DMS114 treated with DMSO at 0.1 percent for 48 hours (cell line): Measurements from ENCODE around the gene AEN.

Experiments
- DNase-seq: peaks from one replicate; lab custom pipeline; 2025; ENCODE audit not compliant: unreplicated experiment; lab: John Stamatoyannopoulos, UW

Gene AEN

GRCh38 chr15:88649753-88650551, 28.8 kb downstream of the AEN start:
- DNase-seq = no peak

GRCh38 chr15:88650556-88650955, 29.4 kb downstream of the AEN start:
- no peak for DNase-seq

- DNase-seq = no peak
Observed at GRCh38 chr15:88651136-88651732, 30.1 kb downstream of the AEN start.

- DNase-seq = no peak
Observed at GRCh38 chr15:88651971-88652370, 30.8 kb downstream of the AEN start.

- DNase-seq = no peak
Observed at GRCh38 chr15:88652456-88653199, 31.5 kb downstream of the AEN start.

GRCh38 chr15:88653200-88654064, 32.3 kb downstream of the AEN start:
- no peak for DNase-seq

- DNase-seq = no peak
Observed at GRCh38 chr15:88654430-88655102, 33.4 kb downstream of the AEN start.

- DNase-seq = no peak
Observed at GRCh38 chr15:88655103-88655553, 34.0 kb downstream of the AEN start.

GRCh38 chr15:88655800-88656488, 34.8 kb downstream of the AEN start:
- no peak for DNase-seq

- DNase-seq = no peak
Observed at GRCh38 chr15:88656760-88657221, 35.7 kb downstream of the AEN start.

- DNase-seq = peak; percentile 36
Observed at GRCh38 chr15:88657326-88658069, 36.4 kb downstream of the AEN start.

- no peak for DNase-seq
Observed at GRCh38 chr15:88658070-88658965, 37.2 kb downstream of the AEN start.

- no peak for DNase-seq
Observed at GRCh38 chr15:88658972-88659931, 38.1 kb downstream of the AEN start.

GRCh38 chr15:88661041-88661700, 40.0 kb downstream of the AEN start:
- DNase-seq = no peak

- DNase-seq = no peak
Observed at GRCh38 chr15:88661761-88662556, 40.8 kb downstream of the AEN start.
